Lower leg skin (tissue), 3 donors: Measurements from ENCODE around the gene CCDC93.

Experiments
- POLR2A ChIP-seq, 2 donors: fragments of 450-650 bp; IDR thresholded peaks; one replicate each; pipeline ENCODE4 v1.6.1; 2016 to 2017; ENCODE audit warnings: antibody characterized with exemption in 2 of 2, mild to moderate bottlenecking in 1 of 2, moderate library complexity in 1 of 2
- TF ChIP-seq, protein P1 (sequence below), 3 donors: fragments of 450-650 bp; IDR thresholded peaks; one replicate each; pipeline ENCODE4 v1.5.1; 2016; ENCODE audit warnings: antibody characterized with exemption in 3 of 3, mild to moderate bottlenecking in 3 of 3, moderate library complexity in 2 of 3

DNA sequence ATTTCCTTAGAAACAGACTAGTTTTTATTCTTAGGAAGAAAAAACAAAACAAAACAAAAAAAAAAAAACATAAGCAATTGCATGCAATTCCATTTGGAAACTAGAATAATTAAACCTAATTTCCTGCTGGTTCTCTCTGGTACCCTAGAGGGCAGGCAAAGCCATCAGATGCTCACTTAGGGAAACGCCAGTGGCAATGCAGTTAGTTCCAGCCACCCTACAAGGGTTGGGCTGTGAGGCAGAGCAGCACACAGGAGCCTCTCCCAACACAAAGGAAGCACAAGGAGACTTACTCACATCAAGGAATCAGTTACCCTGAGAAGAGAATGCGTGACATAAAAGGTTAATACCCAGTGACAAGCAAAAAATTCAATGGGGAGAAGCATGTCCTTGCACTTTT lies 28.8 kb downstream of the CCDC93 start:
- TF ChIP-seq, protein P1, sequence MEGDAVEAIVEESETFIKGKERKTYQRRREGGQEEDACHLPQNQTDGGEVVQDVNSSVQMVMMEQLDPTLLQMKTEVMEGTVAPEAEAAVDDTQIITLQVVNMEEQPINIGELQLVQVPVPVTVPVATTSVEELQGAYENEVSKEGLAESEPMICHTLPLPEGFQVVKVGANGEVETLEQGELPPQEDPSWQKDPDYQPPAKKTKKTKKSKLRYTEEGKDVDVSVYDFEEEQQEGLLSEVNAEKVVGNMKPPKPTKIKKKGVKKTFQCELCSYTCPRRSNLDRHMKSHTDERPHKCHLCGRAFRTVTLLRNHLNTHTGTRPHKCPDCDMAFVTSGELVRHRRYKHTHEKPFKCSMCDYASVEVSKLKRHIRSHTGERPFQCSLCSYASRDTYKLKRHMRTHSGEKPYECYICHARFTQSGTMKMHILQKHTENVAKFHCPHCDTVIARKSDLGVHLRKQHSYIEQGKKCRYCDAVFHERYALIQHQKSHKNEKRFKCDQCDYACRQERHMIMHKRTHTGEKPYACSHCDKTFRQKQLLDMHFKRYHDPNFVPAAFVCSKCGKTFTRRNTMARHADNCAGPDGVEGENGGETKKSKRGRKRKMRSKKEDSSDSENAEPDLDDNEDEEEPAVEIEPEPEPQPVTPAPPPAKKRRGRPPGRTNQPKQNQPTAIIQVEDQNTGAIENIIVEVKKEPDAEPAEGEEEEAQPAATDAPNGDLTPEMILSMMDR (IDR thresholded peaks at IDR 0.05), result no peak
- no peak for TF ChIP-seq POLR2A (IDR thresholded peaks at IDR 0.05)
